Endothelial cell of umbilical vein (primary cell): ENCODE results near the gene MYADML2. TPM values are rescaled to one million over a fixed set of nuclear protein-coding genes. Genes with fewer than 3 reads are reported as not detected.

ENCODE experiments used
- BruUV-seq: library from RNA; stranded (reverse); fragments of 400-500 nt; replicated peaks from 2 replicates; lab custom pipeline; 2021; lab: Mats Ljungman, UMichigan
- CTCF ChIA-PET: fragments of 300-600, 350-600 bp; sonication (Branson Sonifier 250); formaldehyde crosslinking; loops from one replicate; lab custom pipeline; 2021; ENCODE audit warnings: antibody characterized with exemption, inconsistent platforms; lab: Charles Lee
- POLR2A ChIA-PET: fragments of 300-600, 350-600 bp; sonication (Branson Sonifier 250); formaldehyde crosslinking; loops from one replicate; lab custom pipeline; 2021; ENCODE audit warnings: antibody characterized with exemption, inconsistent platforms; lab: Charles Lee
- DNase-seq: peaks from one replicate; pipeline ENCODE4 v3.0.0-alpha.2; 2011; ENCODE audit warnings: low read depth, low spot score
- FAIRE-seq: peaks from 2 replicates; lab custom pipeline; 2011; peaks lifted over from hg19 to GRCh38; lab: Jason Lieb, UNC
- H2AFZ ChIP-seq: 2 replicates; pipeline ENCODE4 v1.6.0; 2012; ENCODE audit warnings: low read depth, low read length, control low read depth, inconsistent platforms
- H3K27ac ChIP-seq: 2 replicates; pipeline ENCODE4 v1.5.1; 2011; ENCODE audit warnings: low read depth, mild to moderate bottlenecking, control low read depth, low read length, moderate library complexity; ENCODE audit not compliant: insufficient read depth
- H3K27me3 ChIP-seq, 2 experiments: 2 replicates each; pipeline versions ENCODE4 v1.6.0 to v1.6.1; 2011; ENCODE audit warnings: low read length in 2 of 2, mixed read lengths in 1 of 2; ENCODE audit not compliant: control insufficient read depth in 2 of 2, insufficient read depth in 2 of 2
- H3K36me3 ChIP-seq, 2 experiments: 2 replicates in 1 of 2; 3 replicates in 1 of 2; pipeline ENCODE4 v1.5.1; 2011; ENCODE audit warnings: low read length in 2 of 2, mild to moderate bottlenecking in 1 of 2, moderate library complexity in 1 of 2; ENCODE audit not compliant: control insufficient read depth in 2 of 2, insufficient read depth in 2 of 2; ENCODE audit errors: extremely low read depth in 1 of 2
- H3K4me1 ChIP-seq: 3 replicates; pipeline ENCODE4 v1.5.1; 2011; ENCODE audit warnings: mild to moderate bottlenecking, low read length; ENCODE audit not compliant: control insufficient read depth, insufficient read depth; ENCODE audit errors: extremely low read depth
- H3K4me2 ChIP-seq: 2 replicates; pipeline ENCODE4 v1.6.1; 2011; ENCODE audit warnings: low read length, control low read depth, mixed read lengths; ENCODE audit not compliant: insufficient read depth
- H3K4me3 ChIP-seq, 3 experiments: fragments of 200-600 bp in 1 of 3; sonication (generic), shearing (Covaris generic) in 1 of 3; replicated peaks in 1 of 3; 2 replicates each; pipeline ENCODE4 v1.5.1; 2011 to 2016; ENCODE audit warnings: control low read depth in 3 of 3, low read length in 3 of 3, mild to moderate bottlenecking in 2 of 3, inconsistent platforms in 1 of 3, low read depth in 1 of 3, moderate library complexity in 1 of 3; ENCODE audit not compliant: insufficient read depth in 1 of 3
- H3K79me2 ChIP-seq: 2 replicates; pipeline ENCODE4 v1.6.0; 2012; ENCODE audit warnings: low read length, inconsistent platforms; ENCODE audit not compliant: control insufficient read depth, insufficient read depth
- H3K9ac ChIP-seq: replicated peaks from 2 replicates; pipeline ENCODE3; 2011; ENCODE audit warnings: low read length, control low read depth; ENCODE audit not compliant: insufficient read depth; ENCODE audit errors: extremely low read depth
- H3K9me1 ChIP-seq: replicated peaks from 3 replicates; pipeline ENCODE4 v1.6.0; 2011; ENCODE audit warnings: mild to moderate bottlenecking, low read length; ENCODE audit not compliant: control insufficient read depth, insufficient read depth; ENCODE audit errors: extremely low read depth
- H3K9me3 ChIP-seq: replicated peaks from 2 replicates; pipeline ENCODE4 v1.5.1; 2012; ENCODE audit warnings: low read length, inconsistent platforms; ENCODE audit not compliant: control insufficient read depth, insufficient read depth
- H4K20me1 ChIP-seq: replicated peaks from 2 replicates; pipeline ENCODE3; 2011; ENCODE audit warnings: mild to moderate bottlenecking, low read length; ENCODE audit not compliant: control insufficient read depth, insufficient read depth; ENCODE audit errors: extremely low read depth
- CTCF ChIP-seq, 2 donors: IDR thresholded peaks; 1 replicate in 1 of 2; 2 replicates in 1 of 2; pipeline ENCODE4 v1.5.1; 2011; ENCODE audit warnings: low read length in 2 of 2, mild to moderate bottlenecking in 2 of 2, moderate library complexity in 2 of 2, control low read depth in 1 of 2, inconsistent platforms in 1 of 2, low read depth in 1 of 2; ENCODE audit not compliant: insufficient read depth in 1 of 2; ENCODE audit errors: extremely low read depth in 1 of 2
- EZH2 ChIP-seq: IDR thresholded peaks from 2 replicates; pipeline ENCODE4 v1.6.1; 2012; ENCODE audit warnings: borderline replicate concordance, low read depth, mild to moderate bottlenecking, moderate library complexity, low read length, inconsistent platforms; ENCODE audit not compliant: severe bottlenecking
- GATA2 ChIP-seq: IDR thresholded peaks from 2 replicates; pipeline ENCODE4 v1.7.0; 2011; ENCODE audit warnings: low read depth, mild to moderate bottlenecking, moderate library complexity, mixed read lengths, low read length; ENCODE audit not compliant: insufficient read length, insufficient read depth
- JUN ChIP-seq: IDR thresholded peaks from 2 replicates; pipeline ENCODE4 v1.6.1; 2011; ENCODE audit warnings: borderline replicate concordance, low read depth; ENCODE audit not compliant: insufficient read length, insufficient read depth
- MAX ChIP-seq: IDR thresholded peaks from 2 replicates; pipeline ENCODE4 v1.6.1; 2011; ENCODE audit not compliant: insufficient read depth, insufficient read length
- MYC ChIP-seq: IDR thresholded peaks from one replicate; pipeline ENCODE4 v1.6.1; 2011; ENCODE audit warnings: mild to moderate bottlenecking, low read depth, low read length
- POLR2A ChIP-seq: IDR thresholded peaks from 2 replicates; pipeline ENCODE4 v1.6.1; 2012; ENCODE audit warnings: low read depth, mild to moderate bottlenecking, control low read depth, low read length
- POLR2AphosphoS5 ChIP-seq: IDR thresholded peaks from 2 replicates; pipeline ENCODE4 v1.6.1; 2012; ENCODE audit warnings: low read depth, mild to moderate bottlenecking, control low read depth, low read length, moderate library complexity; ENCODE audit not compliant: insufficient read depth
- dilution Hi-C: fragments of 300-500 bp; cut with MboI; formaldehyde crosslinking; loops from one replicate; pipeline ENCODE4 v1.15.0; 2019; ENCODE audit warnings: low sequenced_read_pairs; ENCODE audit not compliant: extremely low pct_ligation_motif_present
- intact Hi-C: fragments of 100-400 bp; cut with micrococcal nuclease; formaldehyde crosslinking; loops from one replicate; pipeline ENCODE4 v1.10.0; 2022
- polyA plus RNA-seq, 4 experiments: library from polyadenylated mRNA; depleted of rRNA in 3 of 4; stranded (reverse) in 3 of 4; unstranded in 1 of 4; fragments of >200 nt; gene quantifications; 2 replicates each; pipeline versions ENCODE4 v1.2.1 to v1.2.3, GENCODE V29; 2011 to 2012; ENCODE audit warnings: missing spikeins in 1 of 4
- total RNA-seq: library from RNA; stranded (reverse); gene quantifications from 2 replicates; pipeline ENCODE4 v1.2.3, GENCODE V29; 2021

Gene MYADML2
- total and polyA plus RNA-seq, 2 donors (not counting 3 experiments of a cell fraction or from before 2014, with no cell fraction given) = not detected

- no peaks in the 10 kb centered on the region for H3K9me3 ChIP-seq
- no peak for FAIRE-seq
- H2AFZ ChIP-seq = no peak overlapping the region
- peaks cover 7 to 27% of the 10 kb centered on the region in 2 experiments for H3K36me3 ChIP-seq
- H3K79me2 ChIP-seq = peaks cover 9% of the 10 kb centered on the region
- H3K4me2 ChIP-seq = no peak overlapping the region
- no peak overlapping the region for H3K27ac ChIP-seq
- no peak for DNase-seq
- no peaks in the 10 kb centered on the region for H3K9me1 ChIP-seq
- TF ChIP-seq POLR2AphosphoS5 = no peak
- no peak for TF ChIP-seq CTCF (IDR thresholded peaks at IDR 0.05; ENCODE audit: extremely low read depth in 1 of 2, insufficient read depth in 1 of 2, low read depth in 1 of 2, low read length in 2 of 2)
- TF ChIP-seq MYC = no peak
- no peak for TF ChIP-seq MAX
- TF ChIP-seq GATA2 = no peak
- TF ChIP-seq JUN = no peak
- no peak for TF ChIP-seq POLR2A
- no peak for TF ChIP-seq EZH2
- no peak overlapping the region for H3K9ac ChIP-seq
- H3K4me3 ChIP-seq = no peak overlapping the region
- dilution Hi-C loops = no loop called here
- H3K27me3 ChIP-seq = no peaks in the 10 kb centered on the region
- H4K20me1 ChIP-seq = no peaks in the 10 kb centered on the region
- POLR2A ChIA-PET = no interaction called here
- BruUV-seq = no TSS peak
- H3K4me1 ChIP-seq = peaks cover 12% of the 10 kb centered on the region
- CTCF ChIA-PET = no interaction called here
- intact Hi-C loops = no loop called here
Measured at GRCh38 chr17:81914103-81914850, 32.8 kb downstream of the MYADML2 start.
